GM12892 (cell line): ENCODE data around the gene ADD3.

Experiments
- POLR2A ChIP-seq: IDR thresholded peaks from 2 replicates; pipeline ENCODE4 v1.6.1; 2011; ENCODE audit warnings: low read depth, low read length, control low read depth
- POLR2AphosphoS5 ChIP-seq: IDR thresholded peaks from 2 replicates; pipeline ENCODE4 v1.6.1; 2011; ENCODE audit warnings: low read depth, low read length, control low read depth
- TAF1 ChIP-seq: IDR thresholded peaks from 2 replicates; pipeline ENCODE4 v1.6.1; 2011; ENCODE audit warnings: low read depth, mild to moderate bottlenecking, control low read depth, low read length, borderline replicate concordance

- TF ChIP-seq POLR2A (no peak), POLR2AphosphoS5 (no peak), TAF1 (no peak)
These were observed 133.4 kb downstream of the ADD3 start for GRCh38 chr10:110141185-110141584.
